Fibroblast of peridontal ligament (primary cell): ENCODE data around the gene RIPOR1.
"Not testable (repeated sequence)": the region's sequence is repeated elsewhere in the genome, so short reads cannot be mapped to it uniquely, and the experiment has no call there.

ENCODE experiments used
- DNase-seq: peaks from one replicate; pipeline ENCODE4 v3.0.0-alpha.2; 2010; ENCODE audit errors: extremely low read depth

RIPOR1 gene

GRCh38 chr16:67517661-67518423 is 10.8 kb upstream of the RIPOR1 start:
- no peak for DNase-seq

- no peak for DNase-seq
These were observed 10.0 kb upstream of the RIPOR1 start for GRCh38 chr16:67518676-67519075.

GRCh38 chr16:67519242-67519641 is 9.4 kb upstream of the RIPOR1 start:
- DNase-seq, result no peak

DNA sequence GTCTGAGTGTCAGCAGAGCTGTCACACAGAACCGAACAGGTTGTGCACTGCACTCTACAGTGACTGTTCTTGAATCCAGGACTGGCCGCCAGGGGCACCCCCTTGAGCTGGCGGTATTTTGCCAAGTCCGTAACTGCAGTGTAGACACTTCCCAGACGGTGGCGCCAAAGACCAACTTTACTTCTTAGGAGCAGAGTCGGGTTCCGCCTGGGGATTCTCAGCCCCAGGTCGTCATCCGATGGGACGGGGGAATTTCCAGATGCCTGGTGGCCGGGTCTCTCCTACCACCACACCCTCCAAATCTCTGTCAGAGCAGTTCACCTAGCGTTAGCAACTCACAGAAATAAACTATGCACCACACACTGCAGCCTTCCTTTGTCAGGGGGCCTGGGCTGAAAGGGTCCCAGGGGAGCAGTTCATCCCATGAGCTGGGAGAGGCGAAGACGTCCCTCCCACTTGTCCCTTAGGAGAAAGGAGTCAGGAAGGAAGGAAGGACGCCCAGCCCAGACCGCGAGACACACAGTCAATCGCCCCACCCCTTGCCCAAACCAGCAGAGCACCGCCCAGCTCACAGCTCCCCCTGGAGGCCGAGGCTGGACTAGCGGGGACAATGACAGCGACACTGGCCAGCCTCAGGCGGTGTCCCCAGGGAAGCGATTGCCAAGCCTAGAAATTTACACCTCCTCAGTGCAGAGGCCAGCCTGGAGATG is 7.4 kb upstream of the RIPOR1 start:
- DNase-seq, result peak; percentile 96

DNA sequence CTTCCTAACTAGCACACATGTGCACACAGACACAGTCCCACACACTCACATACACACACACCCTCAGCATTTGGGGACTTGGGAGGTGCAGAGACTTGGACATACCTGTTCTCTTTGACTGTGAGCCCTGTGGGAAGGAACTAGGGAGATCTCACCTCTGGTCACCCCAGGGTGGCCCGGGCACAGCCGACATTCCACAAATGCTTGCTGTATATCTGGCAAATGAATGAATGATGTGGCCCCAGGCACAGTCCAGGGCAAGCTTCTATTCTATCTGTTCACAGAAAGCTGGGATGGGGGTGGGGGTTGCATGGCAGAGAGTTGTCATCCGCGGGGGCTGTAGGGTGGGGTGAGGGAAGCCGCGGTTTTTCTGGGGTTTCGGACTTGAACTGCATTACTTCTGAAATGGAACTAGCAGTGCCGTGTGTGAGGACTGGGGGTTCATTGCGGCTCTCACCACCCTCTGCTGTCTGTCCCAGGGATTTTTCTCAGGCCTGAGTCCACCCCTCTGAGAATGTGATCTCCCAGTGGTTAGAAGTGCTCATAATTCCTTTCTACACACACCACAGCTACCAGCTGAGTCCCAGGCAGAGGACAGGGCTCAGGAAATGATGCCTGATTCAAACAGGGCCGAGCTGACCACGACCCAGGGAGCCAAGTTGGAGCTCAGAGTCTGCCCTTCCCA is 3.3 kb upstream of the RIPOR1 start:
- DNase-seq, result peak; percentile 54

DNA sequence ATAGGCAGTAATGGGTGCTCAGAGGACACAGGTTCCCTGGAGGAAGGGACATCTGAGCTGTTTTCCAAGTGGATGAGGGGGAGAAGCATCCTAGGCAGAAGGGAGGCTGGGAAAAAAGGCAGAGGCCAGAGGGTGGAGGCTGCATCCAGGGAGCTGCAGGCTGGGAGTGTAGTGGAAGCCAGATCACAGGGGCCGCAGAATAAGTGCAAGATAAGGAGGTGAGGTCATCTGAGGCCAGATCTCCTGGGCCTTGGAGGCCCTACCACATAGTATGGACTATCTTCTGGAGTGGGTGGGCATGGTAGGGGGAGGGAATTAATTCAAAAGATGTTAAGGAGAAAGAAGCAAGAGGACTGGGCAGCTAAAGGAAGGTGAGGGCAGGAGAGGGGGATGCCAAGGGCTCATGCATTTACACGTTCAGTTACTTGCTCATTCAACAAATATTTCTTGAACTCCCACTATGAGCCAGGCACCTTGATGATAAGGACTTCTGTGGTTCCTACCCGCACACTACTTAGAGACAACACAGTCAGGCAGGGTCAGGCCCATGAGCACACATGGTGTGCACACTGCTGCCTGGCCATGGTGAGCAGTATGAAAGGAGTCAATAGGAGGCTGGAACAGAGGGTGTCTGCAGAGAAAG is 2.4 kb upstream of the RIPOR1 start:
- DNase-seq, result no peak

DNA sequence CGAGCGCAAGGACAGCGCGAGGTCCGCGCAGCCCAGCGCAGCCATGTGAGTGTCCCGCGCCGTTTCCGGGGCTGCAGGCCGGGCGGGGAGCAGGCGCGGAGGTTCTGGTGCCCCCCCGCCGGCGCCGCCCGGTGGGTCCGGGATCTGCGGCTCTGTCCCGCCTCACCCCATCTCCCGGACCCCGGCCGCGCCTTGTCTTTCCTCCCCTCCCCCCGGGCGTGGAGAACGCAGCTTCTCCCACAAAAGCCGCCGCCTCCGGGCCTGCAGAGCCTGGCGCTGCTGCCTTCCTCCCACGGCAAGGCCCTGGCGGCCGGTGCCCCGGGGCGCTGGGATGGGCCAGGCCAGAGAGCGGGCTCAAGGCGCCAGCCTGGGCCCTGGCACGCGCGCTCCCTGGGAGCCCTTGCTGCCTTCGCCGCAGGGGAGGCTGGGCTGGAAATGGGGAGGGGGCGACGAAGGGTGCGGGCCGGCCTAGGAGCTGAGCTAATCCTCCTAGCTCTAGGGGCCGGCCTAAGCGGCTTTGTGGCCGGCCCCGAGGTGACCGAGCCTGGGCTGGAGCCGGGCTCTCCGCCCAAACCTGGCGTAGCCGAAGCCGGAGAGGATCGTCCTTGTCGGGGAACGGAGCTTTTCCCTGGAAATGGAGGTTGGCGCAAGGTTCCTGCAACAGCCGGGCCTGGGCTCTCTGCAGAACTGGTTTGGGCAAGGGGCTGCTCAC is 397 bp downstream of the RIPOR1 start:
- no peak for DNase-seq

DNA sequence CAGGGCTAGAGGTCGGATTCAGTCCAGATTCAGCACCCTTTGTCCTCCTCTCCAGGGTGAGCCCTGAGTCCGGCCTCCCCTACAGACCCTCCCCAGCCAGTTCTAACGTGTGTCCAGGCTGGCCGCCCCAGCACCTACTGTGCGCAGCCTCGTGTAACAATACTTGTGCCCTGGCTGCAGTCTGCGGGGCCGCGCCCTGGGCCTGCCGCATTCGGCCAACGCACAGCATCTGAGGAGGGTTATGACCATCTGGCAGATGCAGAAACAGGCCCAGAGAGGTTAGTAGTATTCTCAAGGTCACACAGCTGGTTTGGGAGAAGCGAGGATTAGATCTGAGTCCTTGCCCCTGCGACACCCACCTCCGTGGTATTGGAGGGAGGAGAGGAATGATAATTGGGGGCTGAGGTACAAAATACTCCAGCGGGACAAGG is 968 bp downstream of the RIPOR1 start:
- DNase-seq, result no peak

- peak; percentile 60 for DNase-seq
These were observed 1.6 kb downstream of the RIPOR1 start for GRCh38 chr16:67530013-67530939.

GRCh38 chr16:67531247-67531646 is 2.6 kb downstream of the RIPOR1 start:
- DNase-seq, result no peak

GRCh38 chr16:67533024-67533560 is 4.5 kb downstream of the RIPOR1 start:
- DNase-seq, result no peak

GRCh38 chr16:67533987-67534386 is 5.4 kb downstream of the RIPOR1 start:
- DNase-seq, result not testable (repeated sequence)

GRCh38 chr16:67534431-67534830 is 5.8 kb downstream of the RIPOR1 start:
- no peak for DNase-seq

GRCh38 chr16:67535201-67535600 is 6.6 kb downstream of the RIPOR1 start:
- DNase-seq, result no peak

DNA sequence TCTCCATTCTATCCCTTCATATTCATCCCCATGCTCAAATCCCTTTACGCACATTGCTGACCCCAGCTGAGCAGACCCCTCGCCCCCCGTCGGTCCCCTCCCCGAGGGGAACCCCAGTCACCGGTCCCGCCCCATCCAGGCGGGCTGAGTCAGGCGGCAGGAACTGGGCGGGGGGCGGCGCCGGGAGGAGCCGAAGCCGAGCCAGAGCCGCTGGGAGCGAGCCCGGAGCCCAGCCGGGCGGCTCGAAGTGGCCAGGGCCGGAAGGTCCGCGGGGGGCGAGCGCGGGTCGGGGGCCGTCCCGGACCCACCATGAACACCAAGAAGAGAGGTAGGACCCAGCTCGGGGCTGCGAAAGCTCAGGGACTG is 8.6 kb downstream of the RIPOR1 start:
- no peak for DNase-seq

- DNase-seq, result no peak
These were observed 9.3 kb downstream of the RIPOR1 start for GRCh38 chr16:67537636-67538591.

GRCh38 chr16:67538666-67539101 is 10.1 kb downstream of the RIPOR1 start:
- DNase-seq, result peak; percentile 40

DNA sequence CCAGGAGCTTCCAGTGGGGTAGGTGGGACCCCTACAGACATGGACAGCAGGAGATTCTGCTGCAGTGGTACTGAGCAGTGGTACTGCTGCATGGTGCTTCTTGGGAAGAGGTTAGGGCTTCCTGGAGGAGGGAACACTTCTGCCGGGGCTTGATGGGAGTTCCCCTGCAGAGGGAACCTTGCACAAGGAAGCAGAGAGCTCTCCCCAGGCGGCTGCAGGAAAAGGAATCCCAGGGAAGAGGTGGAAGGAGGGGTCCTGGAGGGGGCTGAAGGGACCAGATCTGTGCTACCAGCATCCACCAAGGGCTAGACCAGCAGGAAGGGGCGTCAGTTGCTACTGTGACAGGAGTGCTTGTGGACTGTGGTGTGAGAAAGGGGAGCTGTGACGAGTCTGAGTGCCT is 10.6 kb downstream of the RIPOR1 start:
- DNase-seq, result no peak
